Neuronal stem cell (in vitro differentiated cells): Measurements from ENCODE around the gene SEMA3A.

Source experiments
- DNase-seq: peaks from one replicate; pipeline ENCODE4 v3.0.0-alpha.2; 2013; ENCODE audit warnings: low spot score
- H2AFZ ChIP-seq: one replicate; pipeline ENCODE4 v1.6.1; 2013; ENCODE audit warnings: mild to moderate bottlenecking, low read length, inconsistent platforms
- H2AK5ac ChIP-seq: 2 replicates; pipeline ENCODE4 v1.6.1; 2013; ENCODE audit warnings: low read depth, mild to moderate bottlenecking, inconsistent platforms, low read length, moderate library complexity, mixed read lengths
- H2BK120ac ChIP-seq: 2 replicates; pipeline ENCODE4 v1.6.1; 2013; ENCODE audit warnings: low read depth, mild to moderate bottlenecking, inconsistent platforms, low read length, moderate library complexity, mixed read lengths
- H2BK12ac ChIP-seq: one replicate; pipeline ENCODE4 v1.6.1; 2013; ENCODE audit warnings: low read length, inconsistent platforms
- H2BK15ac ChIP-seq: 2 replicates; pipeline ENCODE4 v1.6.1; 2013; ENCODE audit warnings: mild to moderate bottlenecking, low read length, inconsistent platforms, mixed read lengths
- H2BK5ac ChIP-seq: one replicate; pipeline ENCODE4 v1.6.1; 2013; ENCODE audit warnings: inconsistent platforms, mild to moderate bottlenecking, low read length, moderate library complexity
- H3K14ac ChIP-seq: one replicate; pipeline ENCODE4 v1.6.1; 2013; ENCODE audit warnings: low read length, inconsistent platforms
- H3K18ac ChIP-seq: 2 replicates; pipeline ENCODE4 v1.6.1; 2013; ENCODE audit warnings: low read length, inconsistent platforms
- H3K23ac ChIP-seq: 2 replicates; pipeline ENCODE4 v1.6.1; 2013; ENCODE audit warnings: low read depth, mild to moderate bottlenecking, mixed read lengths, low read length, inconsistent platforms; ENCODE audit not compliant: poor library complexity
- H3K27ac ChIP-seq: replicated peaks from 3 replicates; pipeline ENCODE4 v1.5.1; 2013; ENCODE audit warnings: low read length, inconsistent platforms
- H3K27me3 ChIP-seq, 3 experiments: 2 replicates each; pipeline ENCODE4 v1.6.1; 2013; ENCODE audit warnings: low read length in 3 of 3, mild to moderate bottlenecking in 2 of 3, inconsistent platforms in 1 of 3, low read depth in 1 of 3, mixed read lengths in 1 of 3, moderate library complexity in 1 of 3; ENCODE audit not compliant: control insufficient read depth in 3 of 3, insufficient read depth in 3 of 3
- H3K36me3 ChIP-seq, 2 donors: replicated peaks in 1 of 2; 2 replicates each; pipeline ENCODE4 v1.6.1; 2013; ENCODE audit warnings: low read length in 2 of 2; ENCODE audit not compliant: control insufficient read depth in 2 of 2, insufficient read depth in 2 of 2
- H3K4ac ChIP-seq: 2 replicates; pipeline ENCODE4 v1.6.1; 2013; ENCODE audit warnings: inconsistent platforms, mild to moderate bottlenecking, low read length, moderate library complexity
- H3K4me1 ChIP-seq, 2 donors: 1 replicate in 1 of 2; 2 replicates in 1 of 2; pipeline ENCODE4 v1.6.1; 2013; ENCODE audit warnings: low read length in 2 of 2, low read depth in 1 of 2; ENCODE audit not compliant: control insufficient read depth in 2 of 2, insufficient read depth in 1 of 2
- H3K4me2 ChIP-seq: one replicate; pipeline ENCODE4 v1.6.1; 2013; ENCODE audit warnings: mild to moderate bottlenecking, low read length, inconsistent platforms; ENCODE audit not compliant: insufficient read depth, poor library complexity, severe bottlenecking
- H3K4me3 ChIP-seq, 2 donors: 2 replicates each; pipeline ENCODE4 v1.5.1; 2013; ENCODE audit warnings: low read length in 2 of 2, mild to moderate bottlenecking in 2 of 2, inconsistent platforms in 1 of 2, moderate library complexity in 1 of 2
- H3K79me1 ChIP-seq: one replicate; pipeline ENCODE4 v1.6.1; 2013; ENCODE audit warnings: low read depth, mild to moderate bottlenecking, inconsistent platforms, low read length, moderate library complexity
- H3K9ac ChIP-seq: one replicate; pipeline ENCODE4 v1.6.1; 2013; ENCODE audit warnings: mild to moderate bottlenecking, low read depth, low read length, inconsistent platforms; ENCODE audit not compliant: poor library complexity
- H3K9me3 ChIP-seq, 2 donors: replicated peaks in 1 of 2; 2 replicates each; pipeline versions ENCODE3 to v1.6.1; 2013; ENCODE audit warnings: low read length in 2 of 2, mild to moderate bottlenecking in 2 of 2, inconsistent platforms in 1 of 2, low read depth in 1 of 2, mixed read lengths in 1 of 2, moderate library complexity in 1 of 2; ENCODE audit not compliant: control insufficient read depth in 2 of 2, insufficient read depth in 1 of 2
- H4K8ac ChIP-seq: one replicate; pipeline ENCODE4 v1.6.1; 2013; ENCODE audit warnings: low read depth, mild to moderate bottlenecking, inconsistent platforms, low read length, moderate library complexity
- H4K91ac ChIP-seq: one replicate; pipeline ENCODE4 v1.6.1; 2013; ENCODE audit warnings: low read length, low read depth, mild to moderate bottlenecking, inconsistent platforms; ENCODE audit not compliant: poor library complexity
- WGBS, 2 donors: extraction: QIAGEN DNeasy Blood & Tissue Kit; methylation state at CpG; one replicate each; pipeline ENCODE4 v1.1.7; 2013; ENCODE audit warnings: missing lambda C conversion rate in 2 of 2, mixed read lengths in 1 of 2; ENCODE audit not compliant: insufficient read length in 2 of 2, insufficient replicate concordance in 1 of 2; ENCODE audit errors: extremely low coverage in 2 of 2; 5-methylcytosine and 5-hydroxymethylcytosine counted together

The SEMA3A gene

DNA sequence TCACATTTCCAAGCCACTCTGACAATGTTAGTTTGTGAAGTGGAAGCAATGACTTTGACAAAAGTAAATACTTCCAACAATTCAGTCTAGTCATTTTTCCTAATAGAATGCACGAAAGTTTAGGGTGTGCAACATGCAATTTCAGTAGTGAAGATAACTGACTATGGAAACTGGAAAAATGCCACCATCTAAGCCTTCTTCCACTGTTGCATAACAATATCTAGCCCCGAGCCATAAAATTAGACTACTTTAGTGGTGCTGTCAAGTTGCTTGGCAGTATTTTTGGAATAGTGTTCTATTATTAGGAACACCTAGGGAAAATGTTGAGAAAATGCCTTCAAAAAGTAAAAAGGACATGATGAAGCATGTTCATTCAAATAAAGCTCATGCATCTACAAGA is 17.9 kb downstream of the SEMA3A start:
- H3K27me3 ChIP-seq: no peaks in the 10 kb centered on the region
- no peak overlapping the region for H4K8ac ChIP-seq
- no peak overlapping the region for H3K9ac ChIP-seq
- no CpG with 5 or more reads among the region's 2 CpGs for WGBS, 2 donors
- H3K23ac ChIP-seq: no peak overlapping the region
- H2AFZ ChIP-seq: no peak overlapping the region
- H3K18ac ChIP-seq: no peak overlapping the region
- no peak overlapping the region for H2BK15ac ChIP-seq
- H3K4ac ChIP-seq: no peak overlapping the region
- DNase-seq: no peak
- no peak overlapping the region for H2AK5ac ChIP-seq
- H3K79me1 ChIP-seq: peaks cover 3% of the 10 kb centered on the region
- no peak overlapping the region for H3K27ac ChIP-seq
- H3K4me2 ChIP-seq: no peak overlapping the region
- H3K36me3 ChIP-seq: peaks cover 4 to 48% of the 10 kb centered on the region in 2 donors
- no peak overlapping the region for H2BK120ac ChIP-seq
- H3K14ac ChIP-seq: no peak overlapping the region
- no peak overlapping the region for H2BK5ac ChIP-seq
- H2BK12ac ChIP-seq: no peak overlapping the region
- peaks cover 8 to 40% of the 10 kb centered on the region in 2 donors for H3K9me3 ChIP-seq
- H4K91ac ChIP-seq: no peak overlapping the region
- H3K4me1 ChIP-seq: no peaks in the 10 kb centered on the region
- H3K4me3 ChIP-seq: no peak overlapping the region

DNA sequence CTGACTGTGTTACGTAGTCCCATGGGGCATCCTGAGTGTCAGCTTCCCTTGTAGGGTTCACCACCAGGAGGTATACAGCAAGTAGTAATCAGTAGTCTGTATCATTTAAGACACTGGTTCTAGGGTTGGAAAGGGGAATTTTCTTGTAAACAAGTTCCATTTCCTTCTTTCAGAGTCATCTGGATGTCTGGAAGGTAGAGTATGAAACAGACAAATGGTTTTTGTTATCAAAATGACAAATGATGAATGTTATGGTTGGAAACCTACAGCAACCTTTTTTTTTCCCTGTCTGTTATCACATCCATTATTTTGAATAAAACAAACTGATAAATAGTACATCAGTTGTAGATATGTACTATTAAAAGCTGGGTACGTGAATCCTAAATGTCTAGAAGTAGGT is 19.1 kb downstream of the SEMA3A start:
- Histone ChIP-seq H2BK15ac (no peak overlapping the region), H3K27me3 (no peaks in the 10 kb centered on the region), H3K18ac (no peak overlapping the region), H2BK5ac (no peak overlapping the region), H3K27ac (no peak overlapping the region), H3K4me1 (no peaks in the 10 kb centered on the region), H3K14ac (no peak overlapping the region), H3K9me3 (peaks cover 8 to 40% of the 10 kb centered on the region in 2 donors), H2AFZ (no peak overlapping the region), H3K36me3 (peaks cover 4 to 43% of the 10 kb centered on the region in 2 donors), H3K4me2 (no peak overlapping the region), H3K23ac (no peak overlapping the region), H2BK12ac (no peak overlapping the region), H3K4ac (no peak overlapping the region), H3K79me1 (peaks cover 3% of the 10 kb centered on the region), H4K91ac (no peak overlapping the region), H2AK5ac (no peak overlapping the region), H3K9ac (no peak overlapping the region), H4K8ac (no peak overlapping the region), H2BK120ac (no peak overlapping the region), H3K4me3 (no peak overlapping the region)
- DNase-seq: no peak
- no CpG with 5 or more reads among the region's 2 CpGs for WGBS, 2 donors

DNA sequence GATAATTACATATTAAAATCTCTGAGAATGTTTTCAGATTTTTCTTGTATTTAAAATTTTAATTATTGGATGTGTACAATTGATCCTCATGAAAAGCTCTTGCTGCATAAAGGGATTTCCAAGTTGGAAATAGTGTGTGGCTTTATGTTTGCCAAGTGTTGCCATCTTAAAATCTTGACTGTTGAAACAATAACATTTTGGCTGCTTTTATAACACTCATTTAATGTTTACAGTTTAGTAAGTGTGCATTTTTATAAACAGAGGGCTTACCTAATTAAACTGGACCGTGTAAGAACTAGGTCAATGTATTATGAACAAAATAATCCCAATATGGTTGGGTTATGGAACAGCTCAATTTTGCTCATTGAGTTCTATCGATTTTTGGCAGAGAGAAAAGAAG is 23.9 kb downstream of the SEMA3A start:
- no peak overlapping the region for H2BK12ac ChIP-seq
- H3K4ac ChIP-seq: no peak overlapping the region
- peaks cover 3% of the 10 kb centered on the region for H3K79me1 ChIP-seq
- H2BK15ac ChIP-seq: no peak overlapping the region
- no peak overlapping the region for H2AFZ ChIP-seq
- no peak overlapping the region for H2AK5ac ChIP-seq
- no peak overlapping the region for H3K27ac ChIP-seq
- no peak overlapping the region for H3K4me3 ChIP-seq
- no peak overlapping the region for H3K23ac ChIP-seq
- H3K14ac ChIP-seq: no peak overlapping the region
- no peak overlapping the region for H3K9ac ChIP-seq
- WGBS, 2 donors: no CpG with 5 or more reads among the region's 2 CpGs
- H2BK5ac ChIP-seq: no peak overlapping the region
- H3K36me3 ChIP-seq: peaks cover 4 to 32% of the 10 kb centered on the region in 2 donors
- DNase-seq: no peak
- H4K8ac ChIP-seq: no peak overlapping the region
- H2BK120ac ChIP-seq: no peak overlapping the region
- H3K4me1 ChIP-seq: no peaks in the 10 kb centered on the region
- no peak overlapping the region for H3K4me2 ChIP-seq
- H3K27me3 ChIP-seq: no peaks in the 10 kb centered on the region
- no peak overlapping the region for H3K18ac ChIP-seq
- peaks cover 8 to 37% of the 10 kb centered on the region in 2 donors for H3K9me3 ChIP-seq
- H4K91ac ChIP-seq: no peak overlapping the region

DNA sequence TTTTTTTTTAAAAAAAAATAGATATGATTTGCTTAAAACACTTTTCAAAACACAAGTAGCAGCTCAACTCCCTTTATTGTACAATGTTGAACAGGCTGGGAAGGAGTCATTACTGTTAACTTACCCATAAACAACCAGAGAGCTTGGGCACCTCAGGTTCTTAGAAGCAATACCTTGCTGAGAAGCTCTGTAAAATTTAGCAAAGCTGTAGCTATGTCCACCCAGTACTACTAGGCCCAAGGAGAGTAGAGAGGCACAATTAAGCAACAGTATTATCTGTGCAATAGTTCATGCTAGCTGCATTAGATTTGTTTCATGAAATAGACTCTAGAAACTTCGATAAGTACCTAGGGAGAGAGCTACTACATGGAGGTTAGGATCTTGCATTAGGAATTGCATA is 32.0 kb downstream of the SEMA3A start:
- no peaks in the 10 kb centered on the region for H3K27me3 ChIP-seq
- no peaks in the 10 kb centered on the region for H3K79me1 ChIP-seq
- no peak for DNase-seq
- peaks cover 0 to 28% of the 10 kb centered on the region in 2 donors for H3K36me3 ChIP-seq
- H3K23ac ChIP-seq: no peak overlapping the region
- WGBS, 2 donors: no CpG with 5 or more reads among the region's 1 CpG
- H2BK120ac ChIP-seq: no peak overlapping the region
- H4K8ac ChIP-seq: no peak overlapping the region
- H3K4me2 ChIP-seq: no peak overlapping the region
- H3K4me3 ChIP-seq: no peak overlapping the region
- peaks cover 0 to 1% of the 10 kb centered on the region in 2 donors for H3K4me1 ChIP-seq
- H3K27ac ChIP-seq: no peak overlapping the region
- H3K14ac ChIP-seq: no peak overlapping the region
- H2AFZ ChIP-seq: no peak overlapping the region
- no peak overlapping the region for H2AK5ac ChIP-seq
- H3K18ac ChIP-seq: no peak overlapping the region
- H3K4ac ChIP-seq: no peak overlapping the region
- H3K9ac ChIP-seq: no peak overlapping the region
- no peak overlapping the region for H4K91ac ChIP-seq
- H2BK12ac ChIP-seq: no peak overlapping the region
- H2BK15ac ChIP-seq: no peak overlapping the region
- H3K9me3 ChIP-seq: peaks cover 0 to 7% of the 10 kb centered on the region in 2 donors
- H2BK5ac ChIP-seq: no peak overlapping the region
